ENCODE measurements around the gene GPS1.

The GPS1 gene

GRCh38 chr17:82086941-82087906 is 35.5 kb downstream of the GPS1 start:
- DNase-seq (ENCODE audit: extremely low read depth in 1 of 2, low read depth in 1 of 2), result no peak

GRCh38 chr17:82087961-82088837 is 36.5 kb downstream of the GPS1 start:
- no peak for DNase-seq (ENCODE audit: extremely low read depth in 1 of 2, low read depth in 1 of 2)

- no peak for DNase-seq (ENCODE audit: extremely low read depth in 1 of 2, low read depth in 1 of 2)
Measured at GRCh38 chr17:82088838-82089722, 37.4 kb downstream of the GPS1 start.

- no peak for DNase-seq (ENCODE audit: extremely low read depth in 1 of 2, low read depth in 1 of 2)
Measured at GRCh38 chr17:82089723-82090548, 38.2 kb downstream of the GPS1 start.

- DNase-seq (ENCODE audit: extremely low read depth in 1 of 2, low read depth in 1 of 2), result no peak
Measured at GRCh38 chr17:82090549-82091263, 39.0 kb downstream of the GPS1 start.

GRCh38 chr17:82091264-82092066 is 39.8 kb downstream of the GPS1 start:
- no peak for DNase-seq (ENCODE audit: extremely low read depth in 1 of 2, low read depth in 1 of 2)

- DNase-seq (ENCODE audit: extremely low read depth in 1 of 2, low read depth in 1 of 2), result no peak
Measured at GRCh38 chr17:82092094-82092586, 40.4 kb downstream of the GPS1 start.

- no peak for DNase-seq (ENCODE audit: extremely low read depth in 1 of 2, low read depth in 1 of 2)
Measured at GRCh38 chr17:82092628-82092994, 40.9 kb downstream of the GPS1 start.

GRCh38 chr17:82092995-82093751 is 41.5 kb downstream of the GPS1 start:
- DNase-seq (ENCODE audit: extremely low read depth in 1 of 2, low read depth in 1 of 2), result no peak

- DNase-seq (ENCODE audit: extremely low read depth in 1 of 2, low read depth in 1 of 2), result no peak
Measured at GRCh38 chr17:82094931-82095776, 43.5 kb downstream of the GPS1 start.

- DNase-seq (ENCODE audit: extremely low read depth in 1 of 2, low read depth in 1 of 2), result no peak
Measured at GRCh38 chr17:82095777-82096708, 44.3 kb downstream of the GPS1 start.

- DNase-seq (ENCODE audit: extremely low read depth in 1 of 2, low read depth in 1 of 2), result no peak
Measured at GRCh38 chr17:82096709-82097183, 45.0 kb downstream of the GPS1 start.

- peak in 1 of 2 donors; percentile 25 for DNase-seq (ENCODE audit: extremely low read depth in 1 of 2, low read depth in 1 of 2)
Measured at GRCh38 chr17:82097184-82097918, 45.7 kb downstream of the GPS1 start.

- no peak for DNase-seq (ENCODE audit: extremely low read depth in 1 of 2, low read depth in 1 of 2)
Measured at GRCh38 chr17:82097919-82098168, 46.1 kb downstream of the GPS1 start.
